ENCODE results near the gene FAM193A.
"Not testable (repeated sequence)": the region's sequence is repeated elsewhere in the genome, so short reads cannot be mapped to it uniquely, and the experiment has no call there.

DNA sequence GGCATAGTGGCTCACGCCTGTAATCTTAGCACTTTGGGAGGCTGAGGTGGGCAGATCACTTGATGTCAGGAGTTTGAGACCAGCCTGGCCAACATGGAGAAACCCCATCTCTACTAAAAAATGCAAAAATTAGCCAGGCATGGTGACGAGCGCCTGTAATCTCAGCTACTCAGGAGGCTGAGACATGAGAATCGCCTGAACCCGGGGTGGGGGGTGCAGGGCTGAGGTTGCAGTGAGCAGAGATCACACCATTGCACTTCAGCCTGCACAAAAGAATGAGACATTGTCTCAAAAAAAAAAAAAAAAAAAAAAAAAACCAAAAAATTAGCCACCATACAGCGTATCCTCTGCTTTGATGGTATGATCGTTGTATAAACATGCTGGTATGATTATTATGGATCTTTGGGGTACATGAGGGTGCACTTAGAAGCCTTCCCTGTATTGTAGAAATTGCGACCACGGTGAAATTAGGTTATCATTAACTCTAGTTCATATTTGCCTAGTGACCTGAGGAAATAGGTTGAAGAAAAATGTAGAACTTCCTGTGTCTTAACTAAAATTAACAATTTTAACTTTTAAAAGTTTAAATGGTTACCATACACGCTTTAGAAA, 7.2 kb downstream of the FAM193A start:
- TF ChIP-seq, protein P1, sequence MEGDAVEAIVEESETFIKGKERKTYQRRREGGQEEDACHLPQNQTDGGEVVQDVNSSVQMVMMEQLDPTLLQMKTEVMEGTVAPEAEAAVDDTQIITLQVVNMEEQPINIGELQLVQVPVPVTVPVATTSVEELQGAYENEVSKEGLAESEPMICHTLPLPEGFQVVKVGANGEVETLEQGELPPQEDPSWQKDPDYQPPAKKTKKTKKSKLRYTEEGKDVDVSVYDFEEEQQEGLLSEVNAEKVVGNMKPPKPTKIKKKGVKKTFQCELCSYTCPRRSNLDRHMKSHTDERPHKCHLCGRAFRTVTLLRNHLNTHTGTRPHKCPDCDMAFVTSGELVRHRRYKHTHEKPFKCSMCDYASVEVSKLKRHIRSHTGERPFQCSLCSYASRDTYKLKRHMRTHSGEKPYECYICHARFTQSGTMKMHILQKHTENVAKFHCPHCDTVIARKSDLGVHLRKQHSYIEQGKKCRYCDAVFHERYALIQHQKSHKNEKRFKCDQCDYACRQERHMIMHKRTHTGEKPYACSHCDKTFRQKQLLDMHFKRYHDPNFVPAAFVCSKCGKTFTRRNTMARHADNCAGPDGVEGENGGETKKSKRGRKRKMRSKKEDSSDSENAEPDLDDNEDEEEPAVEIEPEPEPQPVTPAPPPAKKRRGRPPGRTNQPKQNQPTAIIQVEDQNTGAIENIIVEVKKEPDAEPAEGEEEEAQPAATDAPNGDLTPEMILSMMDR (IDR thresholded peaks at IDR 0.05) = not testable (repeated sequence)
- not testable (repeated sequence) for TF ChIP-seq EZH2 (IDR thresholded peaks at IDR 0.05; ENCODE audit: borderline replicate concordance, insufficient read depth, low read depth, low read length, poor library complexity, severe bottlenecking)

Measured in B cell (primary cell).